WTC11 (cell line): Measurements from ENCODE around the gene EML4.

Experiments
- CBFB ChIP-seq: sonication (generic); formaldehyde crosslinking; IDR thresholded peaks from 2 replicates; pipeline ENCODE4 v1.8.1; 2022; ENCODE audit warnings: mild to moderate bottlenecking, low read depth, missing genetic modification reagents
- CREB1 ChIP-seq: sonication (generic); formaldehyde crosslinking; IDR thresholded peaks from 2 replicates; pipeline ENCODE4 v1.8.0; 2023; ENCODE audit warnings: mild to moderate bottlenecking, missing genetic modification reagents
- ETV6 ChIP-seq: sonication (generic); formaldehyde crosslinking; IDR thresholded peaks from 2 replicates; pipeline ENCODE4 v1.8.1; 2022; ENCODE audit warnings: mild to moderate bottlenecking, missing genetic modification reagents
- GTF2I ChIP-seq: fragments of 250-450 bp; sonication (Bioruptor Pico); conservative IDR thresholded peaks from 2 replicates; pipeline ENCODE4 v1.4.0; 2021; ENCODE audit warnings: mild to moderate bottlenecking
- IRF2 ChIP-seq: sonication (generic); formaldehyde crosslinking; IDR thresholded peaks from 2 replicates; pipeline ENCODE4 v1.8.0; 2022; ENCODE audit warnings: low read depth, missing genetic modification reagents, borderline replicate concordance
- TF ChIP-seq, protein P1 (sequence below): fragments of 200-600 bp; IDR thresholded peaks from 2 replicates; pipeline ENCODE4 v1.8.0; 2022; ENCODE audit warnings: antibody characterized with exemption
- TF ChIP-seq, protein P2 (sequence below): sonication (generic); formaldehyde crosslinking; IDR thresholded peaks from 2 replicates; pipeline ENCODE4 v1.8.0; 2023; ENCODE audit warnings: mild to moderate bottlenecking, missing genetic modification reagents
- TF ChIP-seq, protein P3 (sequence below): sonication (generic); formaldehyde crosslinking; IDR thresholded peaks from 2 replicates; pipeline ENCODE4 v1.8.1; 2023; ENCODE audit warnings: mild to moderate bottlenecking, missing genetic modification reagents, moderate library complexity
- TF ChIP-seq, protein P4 (sequence below): sonication (generic); formaldehyde crosslinking; IDR thresholded peaks from 2 replicates; pipeline ENCODE4 v1.8.1; 2023; ENCODE audit warnings: mild to moderate bottlenecking, missing genetic modification reagents, borderline replicate concordance

DNA sequence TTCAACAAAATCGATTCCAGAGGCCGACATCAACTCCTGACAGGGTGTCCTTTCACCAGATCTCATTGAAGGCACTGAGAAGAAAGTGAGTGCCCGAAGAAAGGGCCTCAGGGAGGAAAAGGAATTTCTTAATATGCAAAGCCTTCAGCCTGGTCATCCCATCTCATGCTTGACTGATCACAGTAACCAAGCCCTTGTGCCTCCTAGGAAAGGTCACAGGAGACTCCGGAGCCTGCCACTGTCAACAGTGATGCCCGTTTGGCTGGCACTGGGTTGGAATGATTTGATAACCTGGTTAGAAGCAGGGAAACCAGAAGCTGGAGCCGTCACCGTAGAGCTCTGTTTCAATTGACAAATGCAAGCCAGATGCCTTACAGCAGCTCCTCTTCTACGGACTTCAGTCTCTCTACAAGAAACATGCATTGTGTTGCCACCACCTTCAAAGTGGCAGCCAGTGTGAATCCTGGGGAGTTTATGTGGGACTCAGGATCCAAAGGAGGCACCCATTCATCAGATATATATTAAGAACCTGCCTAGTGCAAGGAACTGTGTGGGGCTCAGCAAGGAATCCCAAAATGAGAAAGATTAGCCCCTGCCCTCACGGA lies 167.3 kb downstream of the EML4 start:
- TF ChIP-seq, protein P1, sequence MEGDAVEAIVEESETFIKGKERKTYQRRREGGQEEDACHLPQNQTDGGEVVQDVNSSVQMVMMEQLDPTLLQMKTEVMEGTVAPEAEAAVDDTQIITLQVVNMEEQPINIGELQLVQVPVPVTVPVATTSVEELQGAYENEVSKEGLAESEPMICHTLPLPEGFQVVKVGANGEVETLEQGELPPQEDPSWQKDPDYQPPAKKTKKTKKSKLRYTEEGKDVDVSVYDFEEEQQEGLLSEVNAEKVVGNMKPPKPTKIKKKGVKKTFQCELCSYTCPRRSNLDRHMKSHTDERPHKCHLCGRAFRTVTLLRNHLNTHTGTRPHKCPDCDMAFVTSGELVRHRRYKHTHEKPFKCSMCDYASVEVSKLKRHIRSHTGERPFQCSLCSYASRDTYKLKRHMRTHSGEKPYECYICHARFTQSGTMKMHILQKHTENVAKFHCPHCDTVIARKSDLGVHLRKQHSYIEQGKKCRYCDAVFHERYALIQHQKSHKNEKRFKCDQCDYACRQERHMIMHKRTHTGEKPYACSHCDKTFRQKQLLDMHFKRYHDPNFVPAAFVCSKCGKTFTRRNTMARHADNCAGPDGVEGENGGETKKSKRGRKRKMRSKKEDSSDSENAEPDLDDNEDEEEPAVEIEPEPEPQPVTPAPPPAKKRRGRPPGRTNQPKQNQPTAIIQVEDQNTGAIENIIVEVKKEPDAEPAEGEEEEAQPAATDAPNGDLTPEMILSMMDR, result no peak
- TF ChIP-seq GTF2I, result no peak
- no peak for TF ChIP-seq CBFB (CRISPR knock-in tag)
- no peak for TF ChIP-seq CREB1 (CRISPR knock-in tag)
- TF ChIP-seq ETV6 (CRISPR knock-in tag), result no peak
- TF ChIP-seq, protein P2, sequence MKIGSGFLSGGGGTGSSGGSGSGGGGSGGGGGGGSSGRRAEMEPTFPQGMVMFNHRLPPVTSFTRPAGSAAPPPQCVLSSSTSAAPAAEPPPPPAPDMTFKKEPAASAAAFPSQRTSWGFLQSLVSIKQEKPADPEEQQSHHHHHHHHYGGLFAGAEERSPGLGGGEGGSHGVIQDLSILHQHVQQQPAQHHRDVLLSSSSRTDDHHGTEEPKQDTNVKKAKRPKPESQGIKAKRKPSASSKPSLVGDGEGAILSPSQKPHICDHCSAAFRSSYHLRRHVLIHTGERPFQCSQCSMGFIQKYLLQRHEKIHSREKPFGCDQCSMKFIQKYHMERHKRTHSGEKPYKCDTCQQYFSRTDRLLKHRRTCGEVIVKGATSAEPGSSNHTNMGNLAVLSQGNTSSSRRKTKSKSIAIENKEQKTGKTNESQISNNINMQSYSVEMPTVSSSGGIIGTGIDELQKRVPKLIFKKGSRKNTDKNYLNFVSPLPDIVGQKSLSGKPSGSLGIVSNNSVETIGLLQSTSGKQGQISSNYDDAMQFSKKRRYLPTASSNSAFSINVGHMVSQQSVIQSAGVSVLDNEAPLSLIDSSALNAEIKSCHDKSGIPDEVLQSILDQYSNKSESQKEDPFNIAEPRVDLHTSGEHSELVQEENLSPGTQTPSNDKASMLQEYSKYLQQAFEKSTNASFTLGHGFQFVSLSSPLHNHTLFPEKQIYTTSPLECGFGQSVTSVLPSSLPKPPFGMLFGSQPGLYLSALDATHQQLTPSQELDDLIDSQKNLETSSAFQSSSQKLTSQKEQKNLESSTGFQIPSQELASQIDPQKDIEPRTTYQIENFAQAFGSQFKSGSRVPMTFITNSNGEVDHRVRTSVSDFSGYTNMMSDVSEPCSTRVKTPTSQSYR (CRISPR knock-in tag), result no peak
- TF ChIP-seq, protein P3, sequence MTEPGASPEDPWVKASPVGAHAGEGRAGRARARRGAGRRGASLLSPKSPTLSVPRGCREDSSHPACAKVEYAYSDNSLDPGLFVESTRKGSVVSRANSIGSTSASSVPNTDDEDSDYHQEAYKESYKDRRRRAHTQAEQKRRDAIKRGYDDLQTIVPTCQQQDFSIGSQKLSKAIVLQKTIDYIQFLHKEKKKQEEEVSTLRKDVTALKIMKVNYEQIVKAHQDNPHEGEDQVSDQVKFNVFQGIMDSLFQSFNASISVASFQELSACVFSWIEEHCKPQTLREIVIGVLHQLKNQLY (CRISPR knock-in tag), result no peak
- TF ChIP-seq, protein P4, sequence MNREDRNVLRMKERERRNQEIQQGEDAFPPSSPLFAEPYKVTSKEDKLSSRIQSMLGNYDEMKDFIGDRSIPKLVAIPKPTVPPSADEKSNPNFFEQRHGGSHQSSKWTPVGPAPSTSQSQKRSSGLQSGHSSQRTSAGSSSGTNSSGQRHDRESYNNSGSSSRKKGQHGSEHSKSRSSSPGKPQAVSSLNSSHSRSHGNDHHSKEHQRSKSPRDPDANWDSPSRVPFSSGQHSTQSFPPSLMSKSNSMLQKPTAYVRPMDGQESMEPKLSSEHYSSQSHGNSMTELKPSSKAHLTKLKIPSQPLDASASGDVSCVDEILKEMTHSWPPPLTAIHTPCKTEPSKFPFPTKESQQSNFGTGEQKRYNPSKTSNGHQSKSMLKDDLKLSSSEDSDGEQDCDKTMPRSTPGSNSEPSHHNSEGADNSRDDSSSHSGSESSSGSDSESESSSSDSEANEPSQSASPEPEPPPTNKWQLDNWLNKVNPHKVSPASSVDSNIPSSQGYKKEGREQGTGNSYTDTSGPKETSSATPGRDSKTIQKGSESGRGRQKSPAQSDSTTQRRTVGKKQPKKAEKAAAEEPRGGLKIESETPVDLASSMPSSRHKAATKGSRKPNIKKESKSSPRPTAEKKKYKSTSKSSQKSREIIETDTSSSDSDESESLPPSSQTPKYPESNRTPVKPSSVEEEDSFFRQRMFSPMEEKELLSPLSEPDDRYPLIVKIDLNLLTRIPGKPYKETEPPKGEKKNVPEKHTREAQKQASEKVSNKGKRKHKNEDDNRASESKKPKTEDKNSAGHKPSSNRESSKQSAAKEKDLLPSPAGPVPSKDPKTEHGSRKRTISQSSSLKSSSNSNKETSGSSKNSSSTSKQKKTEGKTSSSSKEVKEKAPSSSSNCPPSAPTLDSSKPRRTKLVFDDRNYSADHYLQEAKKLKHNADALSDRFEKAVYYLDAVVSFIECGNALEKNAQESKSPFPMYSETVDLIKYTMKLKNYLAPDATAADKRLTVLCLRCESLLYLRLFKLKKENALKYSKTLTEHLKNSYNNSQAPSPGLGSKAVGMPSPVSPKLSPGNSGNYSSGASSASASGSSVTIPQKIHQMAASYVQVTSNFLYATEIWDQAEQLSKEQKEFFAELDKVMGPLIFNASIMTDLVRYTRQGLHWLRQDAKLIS (CRISPR knock-in tag), result no peak
- no peak for TF ChIP-seq IRF2 (CRISPR knock-in tag)
